Measurements from ENCODE around the gene KLF12. TPM values are rescaled to one million over a fixed set of nuclear protein-coding genes. Genes with fewer than 3 reads are reported as not detected.

KLF12 gene
- total and polyA plus RNA-seq, 3 donors from 2014 or later, result 3.8 to 10.8 (median 8.5) TPM

GRCh38 chr13:74093691-74094090 lies 40.5 kb downstream of the KLF12 start:
- Histone ChIP-seq H3K4me3 (no peak overlapping the region), H3K4me1 (peaks cover 4% of the 10 kb centered on the region), H3K27ac (no peak overlapping the region), H3K36me3 (ENCODE audit: low read depth, missing control alignments) (no peaks in the 10 kb centered on the region), H3K27me3 (no peaks in the 10 kb centered on the region), H3K9me3 (no peaks in the 10 kb centered on the region)
- intact Hi-C loops (cut with DNase I; ENCODE audit: low total_unique reads), result no loop called here
- no peak for DNase-seq
- TF ChIP-seq CTCF (IDR thresholded peaks at IDR 0.05), result no peak
- no peak for TF ChIP-seq POLR2A (IDR thresholded peaks at IDR 0.05)

GRCh38 chr13:74092711-74093110 lies 41.5 kb downstream of the KLF12 start:
- intact Hi-C loops (cut with DNase I; ENCODE audit: low total_unique reads), result no loop called here
- H3K27ac ChIP-seq, result no peak overlapping the region
- no peaks in the 10 kb centered on the region for H3K9me3 ChIP-seq
- TF ChIP-seq POLR2A (IDR thresholded peaks at IDR 0.05) (no peak), CTCF (IDR thresholded peaks at IDR 0.05) (no peak)
- no peaks in the 10 kb centered on the region for H3K36me3 ChIP-seq (ENCODE audit: low read depth, missing control alignments)
- no peak for DNase-seq
- no peaks in the 10 kb centered on the region for H3K27me3 ChIP-seq
- H3K4me3 ChIP-seq, result no peak overlapping the region
- H3K4me1 ChIP-seq, result peaks cover 4% of the 10 kb centered on the region
- WGBS, 2 donors, result 78 to 80% methylated on average over 3 of the region's 3 CpGs

GRCh38 chr13:74090869-74091605 lies 43.2 kb downstream of the KLF12 start:
- 88 to 89% methylated on average over 4 of the region's 4 CpGs for WGBS, 2 donors
- Histone ChIP-seq H3K27ac (no peak overlapping the region), H3K4me3 (no peak overlapping the region), H3K27me3 (no peaks in the 10 kb centered on the region), H3K4me1 (peaks cover 4% of the 10 kb centered on the region), H3K36me3 (ENCODE audit: low read depth, missing control alignments) (no peaks in the 10 kb centered on the region), H3K9me3 (no peaks in the 10 kb centered on the region)
- TF ChIP-seq CTCF (IDR thresholded peaks at IDR 0.05), result no peak
- no peak for TF ChIP-seq POLR2A (IDR thresholded peaks at IDR 0.05)
- intact Hi-C loops (cut with DNase I; ENCODE audit: low total_unique reads), result no loop called here
- DNase-seq, result no peak

GRCh38 chr13:74090397-74090796 lies 43.8 kb downstream of the KLF12 start:
- DNase-seq, result no peak
- 72 to 95% methylated on average over 3 of the region's 3 CpGs for WGBS, 2 donors
- intact Hi-C loops (cut with DNase I; ENCODE audit: low total_unique reads), result no loop called here

More at GRCh38 chr13:74090397-74090796, 43.8 kb downstream of the KLF12 start:
- no peak for TF ChIP-seq POLR2A (IDR thresholded peaks at IDR 0.05)
- no peak for TF ChIP-seq CTCF (IDR thresholded peaks at IDR 0.05)
- no peaks in the 10 kb centered on the region for H3K9me3 ChIP-seq
- no peaks in the 10 kb centered on the region for H3K27me3 ChIP-seq
- H3K27ac ChIP-seq, result no peak overlapping the region
- H3K4me1 ChIP-seq, result peaks cover 4% of the 10 kb centered on the region
- no peaks in the 10 kb centered on the region for H3K36me3 ChIP-seq (ENCODE audit: low read depth, missing control alignments)
- H3K4me3 ChIP-seq, result no peak overlapping the region

Data from testis (tissue), 3 donors.